Heart left ventricle (tissue), 13 donors: Measurements from ENCODE around the gene WASF3.

Experiments used
- POLR2A ChIP-seq, 2 donors: fragments of 450-650 bp; IDR thresholded peaks; one replicate each; pipeline ENCODE4 v1.6.1; 2017; ENCODE audit warnings: antibody characterized with exemption in 2 of 2, mild to moderate bottlenecking in 2 of 2, moderate library complexity in 2 of 2
- TF ChIP-seq, protein P1 (sequence below), 12 donors: fragments of 200-600 bp; sonication (generic) in 4 of 12; IDR thresholded peaks; one replicate each; pipeline versions ENCODE4 v1.5.0 to v1.8.0; 2018 to 2022; ENCODE audit warnings: antibody characterized with exemption in 12 of 12, mild to moderate bottlenecking in 5 of 12
- donor health status: ischemic (EF 13 %, LVEDD 7.1; RV severe dilation, severe dysfunction).
- donor health status: DM: no; HTN: yes; CAD: no.
- donor health status: DM: no; HTN: no; CAD: no.
- donor health status: ischemic (EF 25% LVEDD 6.9; RV normal size, moderate dysfunction).
- donor health status: ischemic (EF 25% LVEDD 5.7; RV mildly dilated, moderate dysfunction).
- donor health status: ischemic (EF 35%, LVEDD 5.7; RV mildly dilated, moderate dysfunction).
- donor health status: nonischemic (EF 11% LVEDD 7.7; RV severe dilation, severe dysfunction).
- donor health status: DM: yes; HTN: yes; CAD: no.
- donor health status: PGD.
- donor health status: ischemic (EF 29% LVEDD 5.4; RV normal size, mild dysfunction).
- donor health status: nonischemic (EF 23%, LVEDD 6.1; RV moderate dilation, normal function).

DNA sequence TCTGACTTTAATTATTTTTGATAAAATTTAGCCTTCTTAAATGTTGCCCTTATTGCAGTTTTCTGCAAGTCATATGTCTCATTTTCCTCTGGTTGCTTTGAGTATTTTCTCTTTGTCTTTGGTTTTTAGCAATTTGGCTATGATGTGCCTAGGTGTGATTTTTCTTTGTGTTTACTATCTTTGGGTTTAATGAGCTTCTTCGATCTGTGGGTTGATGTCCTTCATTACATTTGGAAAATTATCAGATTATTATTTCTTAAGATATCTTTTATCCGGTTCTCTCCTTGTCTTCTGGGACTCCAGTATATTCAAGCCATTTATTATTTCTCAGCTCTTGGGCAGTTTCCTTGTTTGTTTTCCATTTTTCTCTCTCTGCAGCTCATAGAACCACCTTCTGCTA, 39.0 kb downstream of the WASF3 start:
- TF ChIP-seq, protein P1, sequence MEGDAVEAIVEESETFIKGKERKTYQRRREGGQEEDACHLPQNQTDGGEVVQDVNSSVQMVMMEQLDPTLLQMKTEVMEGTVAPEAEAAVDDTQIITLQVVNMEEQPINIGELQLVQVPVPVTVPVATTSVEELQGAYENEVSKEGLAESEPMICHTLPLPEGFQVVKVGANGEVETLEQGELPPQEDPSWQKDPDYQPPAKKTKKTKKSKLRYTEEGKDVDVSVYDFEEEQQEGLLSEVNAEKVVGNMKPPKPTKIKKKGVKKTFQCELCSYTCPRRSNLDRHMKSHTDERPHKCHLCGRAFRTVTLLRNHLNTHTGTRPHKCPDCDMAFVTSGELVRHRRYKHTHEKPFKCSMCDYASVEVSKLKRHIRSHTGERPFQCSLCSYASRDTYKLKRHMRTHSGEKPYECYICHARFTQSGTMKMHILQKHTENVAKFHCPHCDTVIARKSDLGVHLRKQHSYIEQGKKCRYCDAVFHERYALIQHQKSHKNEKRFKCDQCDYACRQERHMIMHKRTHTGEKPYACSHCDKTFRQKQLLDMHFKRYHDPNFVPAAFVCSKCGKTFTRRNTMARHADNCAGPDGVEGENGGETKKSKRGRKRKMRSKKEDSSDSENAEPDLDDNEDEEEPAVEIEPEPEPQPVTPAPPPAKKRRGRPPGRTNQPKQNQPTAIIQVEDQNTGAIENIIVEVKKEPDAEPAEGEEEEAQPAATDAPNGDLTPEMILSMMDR (IDR thresholded peaks at IDR 0.05), result no peak
- no peak for TF ChIP-seq POLR2A (IDR thresholded peaks at IDR 0.05)
